GM23248 (cell line): ENCODE data around the gene CCDC191. TPM values are rescaled to one million over a fixed set of nuclear protein-coding genes. Genes with fewer than 3 reads are reported as not detected.
A peak's percentile ranks its signal among the peaks of the same experiment; 100 is the strongest.

ENCODE experiments used
- DNase-seq: peaks from one replicate; pipeline ENCODE4 v3.0.0-alpha.2; 2015
- H2AFZ ChIP-seq: fragments of 200-600 bp; sonication (generic); 2 replicates; pipeline ENCODE4 v1.6.1; 2016; ENCODE audit warnings: antibody characterized with exemption
- H3F3A ChIP-seq: fragments of 200-600 bp; sonication (generic); 2 replicates; pipeline ENCODE4 v1.6.1; 2016; ENCODE audit warnings: mild to moderate bottlenecking, antibody characterized with exemption, mixed run types; ENCODE audit not compliant: insufficient read depth
- H3K27ac ChIP-seq: fragments of 200-600 bp; sonication (generic); 2 replicates; pipeline ENCODE4 v1.5.1; 2016; ENCODE audit warnings: mild to moderate bottlenecking
- H3K27me3 ChIP-seq: fragments of 200-600 bp; sonication (generic); replicated peaks from 2 replicates; pipeline ENCODE4 v1.6.1; 2016; ENCODE audit warnings: mild to moderate bottlenecking; ENCODE audit not compliant: insufficient read depth
- H3K36me3 ChIP-seq: fragments of 200-600 bp; sonication (generic); 2 replicates; pipeline ENCODE4 v1.6.1; 2016; ENCODE audit warnings: low read depth, mild to moderate bottlenecking
- H3K4me1 ChIP-seq: fragments of 200-600 bp; sonication (generic); 2 replicates; pipeline ENCODE4 v1.6.1; 2016; ENCODE audit warnings: mild to moderate bottlenecking; ENCODE audit not compliant: insufficient read depth
- H3K4me2 ChIP-seq: fragments of 200-600 bp; sonication (generic); one replicate; pipeline ENCODE4 v1.6.1; 2016; ENCODE audit warnings: mild to moderate bottlenecking; ENCODE audit not compliant: unreplicated experiment
- H3K4me3 ChIP-seq: fragments of 200-600 bp; sonication (generic); 2 replicates; pipeline ENCODE4 v1.5.1; 2016; ENCODE audit warnings: mild to moderate bottlenecking
- H3K79me2 ChIP-seq: fragments of 200-600 bp; sonication (generic); 2 replicates; pipeline ENCODE4 v1.6.1; 2016; ENCODE audit warnings: mild to moderate bottlenecking; ENCODE audit not compliant: insufficient read depth
- H3K9ac ChIP-seq: fragments of 200-600 bp; sonication (generic); 2 replicates; pipeline ENCODE4 v1.6.1; 2016; ENCODE audit warnings: mild to moderate bottlenecking
- H3K9me2 ChIP-seq: fragments of 200-600 bp; sonication (generic); 2 replicates; pipeline ENCODE4 v1.6.1; 2016; ENCODE audit warnings: mixed run types, mild to moderate bottlenecking, moderate library complexity; ENCODE audit not compliant: insufficient read depth
- H3K9me3 ChIP-seq: fragments of 200-600 bp; sonication (generic); one replicate; pipeline ENCODE4 v1.6.1; 2017; ENCODE audit warnings: low read depth
- H4K20me1 ChIP-seq: fragments of 200-600 bp; sonication (generic); 2 replicates; pipeline ENCODE4 v1.6.0; 2016; ENCODE audit not compliant: insufficient read depth
- EZH2 ChIP-seq: fragments of 200-600 bp; sonication (generic); IDR thresholded peaks from 2 replicates; pipeline ENCODE4 v1.6.1; 2018; ENCODE audit warnings: antibody characterized with exemption, mild to moderate bottlenecking; ENCODE audit not compliant: insufficient read depth, poor library complexity, severe bottlenecking
- EZH2phosphoT487 ChIP-seq: fragments of 200-600 bp; sonication (generic); IDR thresholded peaks from 2 replicates; pipeline ENCODE4 v1.6.1; 2018; ENCODE audit warnings: antibody characterized with exemption, moderate library complexity, mild to moderate bottlenecking, low read depth; ENCODE audit not compliant: insufficient read depth
- WGBS, 2 experiments: methylation state at CpG; one replicate each; pipeline ENCODE4 v1.1.6; 2015 to 2017; ENCODE audit warnings: low lambda C conversion rate in 2 of 2, low coverage in 1 of 2; ENCODE audit errors: missing lambda C conversion rate in 2 of 2; 5-methylcytosine and 5-hydroxymethylcytosine counted together
- in situ Hi-C: fragments of 300-500 bp; cut with MboI; formaldehyde crosslinking; loops from 2 replicates; pipeline ENCODE4 v1.15.0; 2020
- polyA plus RNA-seq: library from polyadenylated mRNA; unstranded; fragments of >200 nt; fragmentation: Nextera tagmentation; extraction: Ambion mirVana; gene quantifications from 2 replicates; pipeline ENCODE4 v1.2.1, GENCODE V29; 2016
- total RNA-seq: library from RNA; depleted of rRNA; stranded (reverse); fragments of >200 nt; shearing (Covaris generic); gene quantifications from 2 replicates; pipeline ENCODE4 v1.2.3, GENCODE V29; 2014

CCDC191 gene
- total and polyA plus RNA-seq, 2 experiments from 2014 or later, result 0.43 to 1.5 TPM

DNA sequence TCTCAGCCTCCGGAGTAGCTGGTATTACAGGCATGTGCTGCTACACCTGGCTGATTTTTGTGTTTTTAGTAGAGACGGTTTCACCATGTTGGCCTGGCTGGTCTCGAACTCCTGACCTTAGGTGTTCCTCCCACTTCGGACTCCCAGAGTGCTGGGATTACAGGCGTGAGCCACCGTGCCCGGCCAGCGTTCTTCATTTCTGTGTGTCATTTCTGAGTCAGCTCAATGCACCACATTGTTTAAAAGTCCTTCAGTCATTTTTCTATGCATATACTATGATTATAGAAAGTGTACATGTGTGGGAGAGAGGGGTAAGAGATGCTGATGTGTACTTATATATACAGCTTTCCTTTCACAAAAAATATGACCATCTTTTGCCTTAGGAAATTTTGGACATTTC is 2.3 kb upstream of the CCDC191 start:
- H3K4me3 ChIP-seq, result no peak overlapping the region
- DNase-seq, result no peak
- peaks cover 70% of the 10 kb centered on the region for H3K79me2 ChIP-seq
- H3F3A ChIP-seq, result no peaks in the 10 kb centered on the region
- no peaks in the 10 kb centered on the region for H3K27me3 ChIP-seq
- H3K9ac ChIP-seq, result no peak overlapping the region
- WGBS, 2 experiments, result 86 to 87% methylated on average over 8 of the region's 8 CpGs
- peaks cover 8% of the 10 kb centered on the region for H3K4me1 ChIP-seq
- no peaks in the 10 kb centered on the region; the same call in 1 of the 2 replicates for H3K36me3 ChIP-seq
- TF ChIP-seq EZH2, result no peak
- TF ChIP-seq EZH2phosphoT487, result no peak
- H3K4me2 ChIP-seq, result no peak overlapping the region
- no peaks in the 10 kb centered on the region for H3K9me2 ChIP-seq
- no peak overlapping the region for H3K27ac ChIP-seq
- H4K20me1 ChIP-seq, result no peaks in the 10 kb centered on the region
- H2AFZ ChIP-seq, result no peak overlapping the region
- in situ Hi-C loops, result no loop called here
- no peaks in the 10 kb centered on the region for H3K9me3 ChIP-seq

- H3F3A ChIP-seq, result no peaks in the 10 kb centered on the region
- H3K4me2 ChIP-seq, result peak overlapping the region; percentile 99
- no peaks in the 10 kb centered on the region; the same call in 1 of the 2 replicates for H3K36me3 ChIP-seq
- peaks cover 8% of the 10 kb centered on the region for H3K4me1 ChIP-seq
- H3K4me3 ChIP-seq, result peak overlapping the region; percentile 94
- DNase-seq, result no peak
- H3K9me2 ChIP-seq, result no peaks in the 10 kb centered on the region
- peak overlapping the region; percentile 66 for H3K27ac ChIP-seq
- TF ChIP-seq EZH2, result no peak
- TF ChIP-seq EZH2phosphoT487, result no peak
- no peaks in the 10 kb centered on the region for H3K27me3 ChIP-seq
- H3K79me2 ChIP-seq, result peaks cover 54% of the 10 kb centered on the region
- WGBS, 2 experiments, result 0% methylated on average over 8 of the region's 8 CpGs
- in situ Hi-C loops, result no loop called here
- no peaks in the 10 kb centered on the region for H3K9me3 ChIP-seq
- peak overlapping the region; percentile 92 for H2AFZ ChIP-seq
- no peaks in the 10 kb centered on the region for H4K20me1 ChIP-seq
- H3K9ac ChIP-seq, result peak overlapping the region; percentile 87
Measured at GRCh38 chr3:114057011-114057347, 653 bp upstream of the CCDC191 start.

DNA sequence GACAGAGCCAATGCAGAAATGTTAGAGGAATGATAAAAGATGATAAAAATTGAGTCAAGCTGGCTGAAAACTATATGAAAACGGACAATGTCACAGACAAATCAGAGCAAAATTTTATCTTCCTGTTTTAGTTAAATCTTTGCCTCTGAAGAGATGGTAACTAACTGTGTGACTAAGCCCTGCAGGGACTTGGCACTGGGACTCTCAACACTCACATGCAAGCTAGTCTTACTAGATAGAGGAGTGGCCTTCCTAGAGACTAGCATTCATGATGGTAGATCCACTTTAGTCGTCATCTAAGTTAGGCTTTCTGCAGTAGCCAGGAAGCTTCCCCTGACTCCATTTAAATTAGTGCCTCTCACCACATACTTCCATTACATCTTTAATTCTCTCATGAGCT is 4.1 kb downstream of the CCDC191 start:
- 72 to 86% methylated on average over 2 of the region's 2 CpGs for WGBS, 2 experiments
- Histone ChIP-seq H3K4me2 (no peak overlapping the region), H3K9me3 (no peaks in the 10 kb centered on the region), H3F3A (no peaks in the 10 kb centered on the region), H3K36me3 (no peaks in the 10 kb centered on the region), H3K9me2 (no peaks in the 10 kb centered on the region), H3K4me3 (no peak overlapping the region), H3K4me1 (no peaks in the 10 kb centered on the region), H3K27ac (no peak overlapping the region), H4K20me1 (no peaks in the 10 kb centered on the region), H3K79me2 (peaks cover 6% of the 10 kb centered on the region), H3K9ac (no peak overlapping the region), H3K27me3 (no peaks in the 10 kb centered on the region), H2AFZ (no peak overlapping the region)
- TF ChIP-seq EZH2phosphoT487 (no peak), EZH2 (no peak)
- peak; percentile 48 for DNase-seq
- in situ Hi-C loops, result no loop called here

DNA sequence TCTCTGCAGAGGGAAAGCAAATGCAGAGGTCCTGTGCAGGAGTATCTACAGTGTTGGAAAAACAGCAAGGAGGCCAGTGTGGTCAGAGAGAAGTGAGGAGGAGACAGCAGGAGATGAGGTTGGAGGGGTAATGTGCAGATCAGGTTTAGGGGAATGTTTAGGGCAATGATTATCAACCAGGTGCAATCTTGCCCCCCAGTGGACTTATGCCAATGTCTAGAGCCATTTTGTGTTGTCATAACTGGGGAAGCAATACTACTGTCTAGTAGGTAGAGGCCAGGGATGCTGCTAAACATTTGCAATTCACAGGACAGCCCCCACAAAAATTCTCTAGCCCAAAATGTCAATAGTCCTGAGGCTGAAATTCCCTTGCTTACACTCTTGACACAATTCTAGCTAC is 13.1 kb downstream of the CCDC191 start:
- in situ Hi-C loops, result no loop called here
- H3K27me3 ChIP-seq, result no peaks in the 10 kb centered on the region

DNA sequence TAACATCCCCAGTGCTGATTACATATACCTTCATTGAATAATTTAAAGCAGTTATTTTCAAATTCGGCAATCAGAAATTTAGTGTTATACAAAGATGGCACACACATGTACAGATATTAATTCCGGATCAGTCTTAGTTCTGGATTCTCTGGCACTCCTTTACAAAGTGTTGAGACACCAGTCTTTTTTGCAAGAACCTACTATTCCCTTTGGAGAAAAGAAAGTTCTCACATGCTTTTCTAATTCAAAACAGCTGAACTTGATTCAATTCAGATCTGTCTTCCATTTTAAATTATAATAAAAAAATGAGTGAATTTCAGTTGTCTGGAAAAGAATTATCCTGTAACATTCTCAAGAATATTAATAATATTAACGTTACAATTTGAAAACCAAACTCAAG is 20.4 kb downstream of the CCDC191 start:
- H3K4me1 ChIP-seq, result peaks cover 17% of the 10 kb centered on the region
- H2AFZ ChIP-seq, result no peak overlapping the region
- peaks cover 11% of the 10 kb centered on the region for H3F3A ChIP-seq
- H3K4me3 ChIP-seq, result no peak overlapping the region
- H3K9me2 ChIP-seq, result no peaks in the 10 kb centered on the region; the same call in 1 of the 2 replicates
- no peaks in the 10 kb centered on the region; the same call in 1 of the 2 replicates for H3K36me3 ChIP-seq
- no peaks in the 10 kb centered on the region for H3K27me3 ChIP-seq
- H3K9ac ChIP-seq, result no peak overlapping the region
- WGBS, 2 experiments, result 4 to 7% methylated on average over 3 of the region's 3 CpGs
- no peaks in the 10 kb centered on the region for H4K20me1 ChIP-seq
- H3K4me2 ChIP-seq, result no peak overlapping the region
- H3K9me3 ChIP-seq, result no peaks in the 10 kb centered on the region
- TF ChIP-seq EZH2 (no peak), EZH2phosphoT487 (no peak)
- peak; percentile 23 for DNase-seq
- H3K79me2 ChIP-seq, result no peaks in the 10 kb centered on the region
- in situ Hi-C loops, result no loop called here
- peak overlapping the region; percentile 9; the same call in 1 of the 2 replicates for H3K27ac ChIP-seq

More for the DNA sequence above, 13.1 kb downstream of the CCDC191 start:
- H3F3A ChIP-seq, result no peaks in the 10 kb centered on the region
- H3K4me3 ChIP-seq, result no peak overlapping the region
- H3K9ac ChIP-seq, result no peak overlapping the region
- no peaks in the 10 kb centered on the region for H3K9me3 ChIP-seq
- no peak overlapping the region for H3K4me2 ChIP-seq
- no peak overlapping the region for H2AFZ ChIP-seq
- H3K79me2 ChIP-seq, result no peaks in the 10 kb centered on the region
- H3K36me3 ChIP-seq, result no peaks in the 10 kb centered on the region
- H4K20me1 ChIP-seq, result no peaks in the 10 kb centered on the region
- DNase-seq, result no peak
- no peak for TF ChIP-seq EZH2phosphoT487
- TF ChIP-seq EZH2, result no peak
- H3K27ac ChIP-seq, result no peak overlapping the region
- H3K9me2 ChIP-seq, result no peaks in the 10 kb centered on the region
- no peaks in the 10 kb centered on the region for H3K4me1 ChIP-seq
